Measurements from ENCODE around the gene MLYCD. TPM values are rescaled to one million over a fixed set of nuclear protein-coding genes. Genes with fewer than 3 reads are reported as not detected.

Gene MLYCD
- total RNA-seq: 1 to 10 TPM; 6.1 to 7.1 TPM

- ATAC-seq (peak; percentile 97), DNase-seq (ENCODE audit: low spot score) (peak; percentile 88)
- Mint-ChIP-seq H3K9me3 (no peaks in the 10 kb centered on the region), H3K36me3 (no peaks in the 10 kb centered on the region), H3K4me3 (peak within 1 kb of the TSS; percentile 95), H3K4me1 (ENCODE audit: low read depth in 2 of 2) (peaks cover 23 to 30% of the 10 kb centered on the region in 2 donors), H3K27ac (peak within 1 kb of the TSS; percentile 79), H3K27me3 (peaks cover 6 to 11% of the 10 kb centered on the region in 2 donors)
Measured at GRCh38 chr16:83898463-83899271, at the start of gene MLYCD. Gene MLYCD, plus strand, starts transcription at chr16:83899115. Its CDS starts 30 bp downstream, at chr16:83899145.

- Mint-ChIP-seq H3K4me3 (no peak overlapping the region), H3K27ac (no peak overlapping the region), H3K36me3 (no peaks in the 10 kb centered on the region), H3K9me3 (no peaks in the 10 kb centered on the region), H3K4me1 (ENCODE audit: low read depth in 2 of 2) (no peaks in the 10 kb centered on the region), H3K27me3 (peaks cover 8 to 25% of the 10 kb centered on the region in 2 donors)
- ATAC-seq: no peak
- DNase-seq (ENCODE audit: low spot score): no peak
Measured at GRCh38 chr16:83849421-83849820, 49.5 kb upstream of the MLYCD start.

- no peaks in the 10 kb centered on the region for H3K36me3 Mint-ChIP-seq
- DNase-seq (ENCODE audit: low spot score) (no peak), ATAC-seq (no peak)
- no peaks in the 10 kb centered on the region for H3K9me3 Mint-ChIP-seq
- peaks cover 8 to 26% of the 10 kb centered on the region in 2 donors for H3K27me3 Mint-ChIP-seq
- no peaks in the 10 kb centered on the region for H3K4me1 Mint-ChIP-seq (ENCODE audit: low read depth in 2 of 2)
- no peak overlapping the region for H3K4me3 Mint-ChIP-seq
- H3K27ac Mint-ChIP-seq: no peak overlapping the region
Measured at GRCh38 chr16:83850947-83851346, 48.0 kb upstream of the MLYCD start.

GRCh38 chr16:83851473-83851872 lies 47.4 kb upstream of the MLYCD start:
- no peaks in the 10 kb centered on the region for H3K9me3 Mint-ChIP-seq
- DNase-seq (ENCODE audit: low spot score) (no peak), ATAC-seq (no peak)
- no peaks in the 10 kb centered on the region for H3K4me1 Mint-ChIP-seq (ENCODE audit: low read depth in 2 of 2)
- H3K36me3 Mint-ChIP-seq: no peaks in the 10 kb centered on the region
- H3K27ac Mint-ChIP-seq: no peak overlapping the region
- peaks cover 8 to 26% of the 10 kb centered on the region in 2 donors for H3K27me3 Mint-ChIP-seq
- H3K4me3 Mint-ChIP-seq: no peak overlapping the region

- no peak for DNase-seq (ENCODE audit: low spot score)
- Mint-ChIP-seq H3K27ac (no peak overlapping the region), H3K4me1 (ENCODE audit: low read depth in 2 of 2) (no peaks in the 10 kb centered on the region), H3K9me3 (no peaks in the 10 kb centered on the region), H3K36me3 (no peaks in the 10 kb centered on the region), H3K4me3 (no peak overlapping the region), H3K27me3 (peaks cover 10 to 26% of the 10 kb centered on the region in 2 donors)
- ATAC-seq: no peak
Measured at GRCh38 chr16:83852774-83853173, 46.1 kb upstream of the MLYCD start.

- Mint-ChIP-seq H3K4me3 (no peak overlapping the region), H3K36me3 (no peaks in the 10 kb centered on the region), H3K9me3 (no peaks in the 10 kb centered on the region), H3K27me3 (peaks cover 10 to 26% of the 10 kb centered on the region in 2 donors), H3K27ac (no peak overlapping the region), H3K4me1 (ENCODE audit: low read depth in 2 of 2) (no peaks in the 10 kb centered on the region)
- DNase-seq (ENCODE audit: low spot score) (no peak), ATAC-seq (no peak)
Measured at GRCh38 chr16:83853834-83854233, 45.1 kb upstream of the MLYCD start.

- Mint-ChIP-seq H3K4me3 (no peak overlapping the region), H3K27ac (no peak overlapping the region), H3K9me3 (no peaks in the 10 kb centered on the region), H3K27me3 (peaks cover 9 to 26% of the 10 kb centered on the region in 2 donors), H3K36me3 (no peaks in the 10 kb centered on the region), H3K4me1 (ENCODE audit: low read depth in 2 of 2) (no peaks in the 10 kb centered on the region)
- ATAC-seq (no peak), DNase-seq (ENCODE audit: low spot score) (no peak)
Measured at GRCh38 chr16:83854420-83854819, 44.5 kb upstream of the MLYCD start.

- peaks cover 2 to 17% of the 10 kb centered on the region in 2 donors for H3K27me3 Mint-ChIP-seq
- H3K27ac Mint-ChIP-seq: no peak overlapping the region
- no peak overlapping the region for H3K4me3 Mint-ChIP-seq
- DNase-seq (ENCODE audit: low spot score): no peak
- H3K36me3 Mint-ChIP-seq: no peaks in the 10 kb centered on the region
- H3K9me3 Mint-ChIP-seq: no peaks in the 10 kb centered on the region
- no peak for ATAC-seq
- H3K4me1 Mint-ChIP-seq (ENCODE audit: low read depth in 2 of 2): no peaks in the 10 kb centered on the region
Measured at GRCh38 chr16:83856792-83857191, 42.1 kb upstream of the MLYCD start.

GRCh38 chr16:83859265-83859664 lies 39.6 kb upstream of the MLYCD start:
- ATAC-seq (no peak), DNase-seq (ENCODE audit: low spot score) (no peak)
- Mint-ChIP-seq H3K9me3 (no peaks in the 10 kb centered on the region), H3K36me3 (no peaks in the 10 kb centered on the region), H3K27ac (no peak overlapping the region), H3K4me1 (ENCODE audit: low read depth in 2 of 2) (no peaks in the 10 kb centered on the region), H3K27me3 (peaks cover 4 to 8% of the 10 kb centered on the region in 2 donors), H3K4me3 (no peak overlapping the region)

GRCh38 chr16:83862661-83863060 lies 36.3 kb upstream of the MLYCD start:
- DNase-seq (ENCODE audit: low spot score): no peak
- H3K27ac Mint-ChIP-seq: no peak overlapping the region
- peaks cover 8% of the 10 kb centered on the region for H3K9me3 Mint-ChIP-seq
- H3K4me3 Mint-ChIP-seq: no peak overlapping the region
- no peak for ATAC-seq
- peaks cover 11% of the 10 kb centered on the region for H3K36me3 Mint-ChIP-seq
- H3K27me3 Mint-ChIP-seq: peaks cover 19 to 20% of the 10 kb centered on the region in 2 donors
- H3K4me1 Mint-ChIP-seq (ENCODE audit: low read depth in 2 of 2): no peaks in the 10 kb centered on the region

GRCh38 chr16:83863682-83864081 lies 35.2 kb upstream of the MLYCD start:
- no peak overlapping the region for H3K27ac Mint-ChIP-seq
- no peak for DNase-seq (ENCODE audit: low spot score)
- H3K9me3 Mint-ChIP-seq: peaks cover 8% of the 10 kb centered on the region
- ATAC-seq: no peak
- no peak overlapping the region for H3K4me3 Mint-ChIP-seq
- no peaks in the 10 kb centered on the region for H3K4me1 Mint-ChIP-seq (ENCODE audit: low read depth in 2 of 2)
- peaks cover 11% of the 10 kb centered on the region for H3K36me3 Mint-ChIP-seq
- H3K27me3 Mint-ChIP-seq: peaks cover 18 to 28% of the 10 kb centered on the region in 2 donors

- no peaks in the 10 kb centered on the region for H3K4me1 Mint-ChIP-seq (ENCODE audit: low read depth in 2 of 2)
- H3K36me3 Mint-ChIP-seq: peaks cover 11% of the 10 kb centered on the region
- H3K4me3 Mint-ChIP-seq: no peak overlapping the region
- ATAC-seq (no peak), DNase-seq (ENCODE audit: low spot score) (no peak)
- H3K27ac Mint-ChIP-seq: no peak overlapping the region
- H3K9me3 Mint-ChIP-seq: peaks cover 8% of the 10 kb centered on the region
- peaks cover 35 to 66% of the 10 kb centered on the region in 2 donors for H3K27me3 Mint-ChIP-seq
Measured at GRCh38 chr16:83870830-83871229, 28.1 kb upstream of the MLYCD start.

GRCh38 chr16:83878838-83879237 lies 20.1 kb upstream of the MLYCD start:
- Mint-ChIP-seq H3K27ac (no peak overlapping the region), H3K4me1 (ENCODE audit: low read depth in 2 of 2) (no peaks in the 10 kb centered on the region), H3K4me3 (no peak overlapping the region), H3K27me3 (peaks cover 24 to 38% of the 10 kb centered on the region in 2 donors), H3K36me3 (no peaks in the 10 kb centered on the region), H3K9me3 (no peaks in the 10 kb centered on the region)
- ATAC-seq: no peak
- DNase-seq (ENCODE audit: low spot score): no peak

GRCh38 chr16:83882163-83882885 lies 16.6 kb upstream of the MLYCD start:
- Mint-ChIP-seq H3K9me3 (no peaks in the 10 kb centered on the region), H3K27ac (no peak overlapping the region), H3K27me3 (peaks cover 16 to 24% of the 10 kb centered on the region in 2 donors), H3K36me3 (no peaks in the 10 kb centered on the region), H3K4me3 (no peak overlapping the region), H3K4me1 (ENCODE audit: low read depth in 2 of 2) (no peaks in the 10 kb centered on the region)
- no peak for DNase-seq (ENCODE audit: low spot score)
- ATAC-seq: no peak

All from natural killer cell treated with Interleukin-12 subunit alpha and Interleukin-12 subunit beta and Interleukin-15 and Interleukin-18, amount 100 ng/mL, for 72 hours (primary cell).